SK-N-SH (cell line): Measurements from ENCODE around the gene ILF3.

Source experiments
- EP300 ChIP-seq, 2 experiments: IDR thresholded peaks; 2 replicates each; pipeline versions ENCODE4 v1.4.0 to v1.6.1; 2012; ENCODE audit warnings: borderline replicate concordance in 1 of 2, low read depth in 1 of 2, low read length in 1 of 2
- EZH2phosphoT487 ChIP-seq: fragments of 200-600 bp; sonication (generic); IDR thresholded peaks from 2 replicates; pipeline ENCODE4 v1.6.1; 2017; ENCODE audit warnings: low read depth, mixed run types, mild to moderate bottlenecking, antibody characterized with exemption, moderate library complexity, borderline replicate concordance
- FOXJ3 ChIP-seq: sonication (generic); formaldehyde crosslinking; IDR thresholded peaks from 2 replicates; pipeline ENCODE4 v1.5.1; 2020; ENCODE audit warnings: mild to moderate bottlenecking, missing genetic modification reagents
- GABPA ChIP-seq: IDR thresholded peaks from 2 replicates; pipeline ENCODE4 v1.4.0; 2012; ENCODE audit warnings: low read depth, mild to moderate bottlenecking
- JUND ChIP-seq: IDR thresholded peaks from 2 replicates; pipeline ENCODE4 v1.4.0; 2012
- POLR2AphosphoS5 ChIP-seq: IDR thresholded peaks from 2 replicates; pipeline ENCODE4 v1.6.1; 2012; ENCODE audit warnings: low read depth, low read length
- RXRA ChIP-seq: IDR thresholded peaks from 2 replicates; pipeline ENCODE4 v1.4.0; 2012; ENCODE audit warnings: low read depth, mild to moderate bottlenecking, borderline replicate concordance
- SMC3 ChIP-seq: IDR thresholded peaks from 2 replicates; pipeline ENCODE4 v1.6.1; 2012; ENCODE audit warnings: low read depth, low read length, improper control_type of control experiment
- TAF1 ChIP-seq: IDR thresholded peaks from 2 replicates; pipeline ENCODE4 v1.6.1; 2012; ENCODE audit warnings: low read depth, mild to moderate bottlenecking, low read length, moderate library complexity, borderline replicate concordance
- TCF12 ChIP-seq: IDR thresholded peaks from 2 replicates; pipeline ENCODE4 v1.4.0; 2012
- TEAD4 ChIP-seq: IDR thresholded peaks from 2 replicates; pipeline ENCODE4 v1.4.0; 2012; ENCODE audit warnings: mild to moderate bottlenecking, borderline replicate concordance; ENCODE audit not compliant: insufficient read depth
- TF ChIP-seq, protein P1 (sequence below): fragments of 200-600 bp; sonication (generic); IDR thresholded peaks from 2 replicates; pipeline ENCODE4 v1.6.1; 2017; ENCODE audit warnings: antibody characterized with exemption, mild to moderate bottlenecking, moderate library complexity
- TF ChIP-seq, protein P2 (sequence below): IDR thresholded peaks from 2 replicates; pipeline ENCODE4 v1.4.0; 2012; ENCODE audit warnings: low read depth
- TF ChIP-seq, protein P3 (sequence below): fragments of 150-350 bp; IDR thresholded peaks from 2 replicates; pipeline ENCODE4 v1.6.1; 2017; ENCODE audit warnings: antibody characterized with exemption, low read length, low read depth, borderline replicate concordance

DNA sequence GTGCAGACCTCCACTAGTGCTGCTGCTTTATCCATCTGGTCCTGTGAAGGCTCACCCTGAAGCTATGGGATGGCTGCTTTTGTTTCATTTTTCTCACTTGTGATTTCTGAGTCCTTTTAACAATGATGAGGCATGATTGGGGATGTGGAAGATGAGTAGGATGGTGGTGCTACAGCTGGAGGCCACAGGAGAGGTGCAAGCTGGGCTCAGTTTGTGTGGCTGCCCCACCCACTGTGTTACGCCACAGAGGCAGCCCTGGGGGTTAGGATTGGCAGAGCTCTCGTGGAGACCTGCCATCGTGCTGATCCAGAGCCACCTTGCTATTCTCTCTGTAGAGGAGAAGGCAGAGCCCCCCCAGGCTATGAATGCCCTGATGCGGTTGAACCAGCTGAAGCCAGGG is 27.5 kb downstream of the ILF3 start:
- TF ChIP-seq, protein P1, sequence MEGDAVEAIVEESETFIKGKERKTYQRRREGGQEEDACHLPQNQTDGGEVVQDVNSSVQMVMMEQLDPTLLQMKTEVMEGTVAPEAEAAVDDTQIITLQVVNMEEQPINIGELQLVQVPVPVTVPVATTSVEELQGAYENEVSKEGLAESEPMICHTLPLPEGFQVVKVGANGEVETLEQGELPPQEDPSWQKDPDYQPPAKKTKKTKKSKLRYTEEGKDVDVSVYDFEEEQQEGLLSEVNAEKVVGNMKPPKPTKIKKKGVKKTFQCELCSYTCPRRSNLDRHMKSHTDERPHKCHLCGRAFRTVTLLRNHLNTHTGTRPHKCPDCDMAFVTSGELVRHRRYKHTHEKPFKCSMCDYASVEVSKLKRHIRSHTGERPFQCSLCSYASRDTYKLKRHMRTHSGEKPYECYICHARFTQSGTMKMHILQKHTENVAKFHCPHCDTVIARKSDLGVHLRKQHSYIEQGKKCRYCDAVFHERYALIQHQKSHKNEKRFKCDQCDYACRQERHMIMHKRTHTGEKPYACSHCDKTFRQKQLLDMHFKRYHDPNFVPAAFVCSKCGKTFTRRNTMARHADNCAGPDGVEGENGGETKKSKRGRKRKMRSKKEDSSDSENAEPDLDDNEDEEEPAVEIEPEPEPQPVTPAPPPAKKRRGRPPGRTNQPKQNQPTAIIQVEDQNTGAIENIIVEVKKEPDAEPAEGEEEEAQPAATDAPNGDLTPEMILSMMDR: no peak
- TF ChIP-seq, protein P2, sequence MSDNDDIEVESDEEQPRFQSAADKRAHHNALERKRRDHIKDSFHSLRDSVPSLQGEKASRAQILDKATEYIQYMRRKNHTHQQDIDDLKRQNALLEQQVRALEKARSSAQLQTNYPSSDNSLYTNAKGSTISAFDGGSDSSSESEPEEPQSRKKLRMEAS: no peak
- TF ChIP-seq EP300 (IDR thresholded peaks at IDR 0.05; ENCODE audit: borderline replicate concordance in 1 of 2, low read depth in 1 of 2, low read length in 1 of 2): no peak
- TF ChIP-seq EZH2phosphoT487: no peak
- no peak for TF ChIP-seq FOXJ3 (CRISPR knock-in tag)
- TF ChIP-seq GABPA: no peak
- TF ChIP-seq, protein P3, sequence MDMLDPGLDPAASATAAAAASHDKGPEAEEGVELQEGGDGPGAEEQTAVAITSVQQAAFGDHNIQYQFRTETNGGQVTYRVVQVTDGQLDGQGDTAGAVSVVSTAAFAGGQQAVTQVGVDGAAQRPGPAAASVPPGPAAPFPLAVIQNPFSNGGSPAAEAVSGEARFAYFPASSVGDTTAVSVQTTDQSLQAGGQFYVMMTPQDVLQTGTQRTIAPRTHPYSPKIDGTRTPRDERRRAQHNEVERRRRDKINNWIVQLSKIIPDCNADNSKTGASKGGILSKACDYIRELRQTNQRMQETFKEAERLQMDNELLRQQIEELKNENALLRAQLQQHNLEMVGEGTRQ: no peak
- no peak for TF ChIP-seq JUND
- TF ChIP-seq TAF1: no peak
- TF ChIP-seq POLR2AphosphoS5: no peak
- TF ChIP-seq TEAD4: no peak
- TF ChIP-seq TCF12: no peak
- TF ChIP-seq RXRA: no peak
- no peak for TF ChIP-seq SMC3
